Type B pancreatic cell (in vitro differentiated cells): Measurements from ENCODE around the gene MED26. TPM values are rescaled to one million over a fixed set of nuclear protein-coding genes. Genes with fewer than 3 reads are reported as not detected.
"Not testable (repeated sequence)": the region's sequence is repeated elsewhere in the genome, so short reads cannot be mapped to it uniquely, and the experiment has no call there.

Source experiments
- DNase-seq: peaks from one replicate; pipeline ENCODE4 v3.0.0; 2021; ENCODE audit warnings: mixed read lengths; ENCODE audit not compliant: unreplicated experiment; ENCODE audit errors: extremely low spot score
- H3K27ac Mint-ChIP-seq: 2 replicates; pipeline ENCODE4 v1.8.0; 2021; ENCODE audit warnings: mild to moderate bottlenecking, mixed read lengths
- H3K27me3 Mint-ChIP-seq: 2 replicates; pipeline ENCODE4 v1.8.0; 2021; ENCODE audit warnings: mixed read lengths
- H3K36me3 Mint-ChIP-seq: 2 replicates; pipeline ENCODE4 v1.8.0; 2021; ENCODE audit warnings: mixed read lengths
- H3K4me1 Mint-ChIP-seq: one replicate; pipeline ENCODE4 v1.8.0; 2021; ENCODE audit warnings: mixed read lengths; ENCODE audit not compliant: unreplicated experiment
- H3K4me3 Mint-ChIP-seq: 2 replicates; pipeline ENCODE4 v1.8.0; 2021; ENCODE audit warnings: mild to moderate bottlenecking, mixed read lengths
- H3K9me3 Mint-ChIP-seq: 2 replicates; pipeline ENCODE4 v1.8.0; 2021; ENCODE audit warnings: mixed read lengths
- total RNA-seq: library from RNA; stranded (reverse); gene quantifications from 2 replicates; pipeline ENCODE4 v1.2.1, GENCODE V29; 2021; ENCODE audit warnings: low replicate concordance
- TF ChIP-seq, protein P1 (sequence below): fragments of 200-600 bp; sonication (generic); conservative IDR thresholded peaks from 2 replicates; pipeline ENCODE4 v1.5.0; 2021; ENCODE audit warnings: antibody characterized with exemption, mild to moderate bottlenecking

Gene MED26
- total RNA-seq, 1 donor from 2014 or later: 12.5 TPM

DNA sequence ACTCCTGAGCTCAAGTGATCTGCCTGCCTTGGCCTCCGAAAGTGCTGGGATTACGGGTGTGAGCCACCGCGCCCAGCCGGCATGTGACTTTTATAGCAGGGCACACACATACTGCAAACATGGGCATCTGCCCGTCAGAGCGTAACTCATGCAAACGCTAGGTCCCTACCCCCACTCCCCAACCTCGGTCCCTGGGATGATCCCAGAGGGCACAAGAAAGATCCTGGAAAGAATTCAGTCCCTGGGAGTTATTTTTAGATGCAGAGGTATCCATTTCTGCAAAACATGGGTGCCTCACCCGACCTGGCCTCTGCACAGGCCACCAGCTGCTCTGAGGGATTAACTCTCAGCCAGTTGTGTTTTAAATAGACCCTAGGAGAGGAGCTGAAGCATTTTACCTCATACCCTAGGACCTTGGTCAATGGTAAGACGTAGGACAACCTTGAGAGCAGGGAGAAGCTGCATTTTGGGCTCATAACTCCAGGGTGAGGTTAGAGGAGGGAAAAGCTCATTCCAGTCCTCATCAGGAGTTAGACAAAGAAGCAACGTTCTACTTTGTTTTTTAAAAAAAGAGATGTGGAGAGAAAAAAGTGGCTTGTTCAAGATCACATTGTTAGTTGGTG lies 43.8 kb upstream of the MED26 start:
- H3K27me3 Mint-ChIP-seq: no peaks in the 10 kb centered on the region
- H3K4me3 Mint-ChIP-seq: no peak overlapping the region
- no peak overlapping the region for H3K27ac Mint-ChIP-seq
- H3K36me3 Mint-ChIP-seq: no peaks in the 10 kb centered on the region
- DNase-seq: no peak
- TF ChIP-seq, protein P1, sequence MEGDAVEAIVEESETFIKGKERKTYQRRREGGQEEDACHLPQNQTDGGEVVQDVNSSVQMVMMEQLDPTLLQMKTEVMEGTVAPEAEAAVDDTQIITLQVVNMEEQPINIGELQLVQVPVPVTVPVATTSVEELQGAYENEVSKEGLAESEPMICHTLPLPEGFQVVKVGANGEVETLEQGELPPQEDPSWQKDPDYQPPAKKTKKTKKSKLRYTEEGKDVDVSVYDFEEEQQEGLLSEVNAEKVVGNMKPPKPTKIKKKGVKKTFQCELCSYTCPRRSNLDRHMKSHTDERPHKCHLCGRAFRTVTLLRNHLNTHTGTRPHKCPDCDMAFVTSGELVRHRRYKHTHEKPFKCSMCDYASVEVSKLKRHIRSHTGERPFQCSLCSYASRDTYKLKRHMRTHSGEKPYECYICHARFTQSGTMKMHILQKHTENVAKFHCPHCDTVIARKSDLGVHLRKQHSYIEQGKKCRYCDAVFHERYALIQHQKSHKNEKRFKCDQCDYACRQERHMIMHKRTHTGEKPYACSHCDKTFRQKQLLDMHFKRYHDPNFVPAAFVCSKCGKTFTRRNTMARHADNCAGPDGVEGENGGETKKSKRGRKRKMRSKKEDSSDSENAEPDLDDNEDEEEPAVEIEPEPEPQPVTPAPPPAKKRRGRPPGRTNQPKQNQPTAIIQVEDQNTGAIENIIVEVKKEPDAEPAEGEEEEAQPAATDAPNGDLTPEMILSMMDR: no peak
- H3K9me3 Mint-ChIP-seq: no peaks in the 10 kb centered on the region
- H3K4me1 Mint-ChIP-seq: peaks cover 5% of the 10 kb centered on the region

DNA sequence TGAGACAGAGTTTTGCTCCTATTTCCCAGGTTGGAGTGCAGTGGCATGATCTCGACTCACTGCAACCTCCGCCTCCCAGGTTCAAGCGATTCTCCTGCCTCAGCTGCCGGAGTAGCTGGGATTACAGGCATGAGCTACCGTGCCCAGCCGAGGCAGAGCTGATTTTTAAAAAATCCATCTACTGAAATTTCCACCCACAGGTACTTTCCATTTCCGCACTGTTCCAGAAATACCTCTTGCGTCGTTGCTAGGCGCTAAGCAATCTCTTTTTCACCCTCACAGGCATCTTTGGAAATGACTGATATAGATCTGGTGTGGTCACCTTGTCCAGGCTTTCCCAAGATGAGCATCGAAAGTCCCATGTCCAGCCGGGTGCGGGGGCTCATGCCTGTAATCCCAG lies 42.3 kb upstream of the MED26 start:
- Mint-ChIP-seq H3K27me3 (no peaks in the 10 kb centered on the region), H3K4me1 (no peaks in the 10 kb centered on the region), H3K4me3 (no peak overlapping the region), H3K9me3 (no peaks in the 10 kb centered on the region), H3K27ac (no peak overlapping the region), H3K36me3 (no peaks in the 10 kb centered on the region)
- DNase-seq: no peak
- TF ChIP-seq, protein P1: no peak

DNA sequence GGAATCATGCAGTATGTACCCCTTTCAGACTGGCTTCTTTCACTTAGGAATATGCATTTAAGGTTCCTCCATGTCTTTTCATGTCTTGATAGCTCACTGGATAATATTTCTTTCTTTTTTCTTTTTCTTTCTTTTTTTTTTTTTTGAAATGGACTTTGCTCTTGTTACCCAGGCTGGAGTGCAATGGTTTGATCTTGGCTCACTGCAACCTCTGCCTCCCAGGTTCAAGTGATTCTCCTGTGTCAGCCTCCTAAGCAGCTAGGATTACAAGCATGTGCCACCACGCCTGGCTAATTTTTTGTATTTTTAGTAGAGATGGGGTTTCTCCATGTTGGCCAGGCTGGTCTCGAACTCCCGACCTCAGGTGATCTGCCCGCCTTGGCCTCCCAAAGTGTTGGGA lies 40.7 kb upstream of the MED26 start:
- H3K4me3 Mint-ChIP-seq, H3K27ac Mint-ChIP-seq, H3K36me3 Mint-ChIP-seq, DNase-seq, H3K27me3 Mint-ChIP-seq, H3K4me1 Mint-ChIP-seq, H3K9me3 Mint-ChIP-seq: not testable (repeated sequence)

DNA sequence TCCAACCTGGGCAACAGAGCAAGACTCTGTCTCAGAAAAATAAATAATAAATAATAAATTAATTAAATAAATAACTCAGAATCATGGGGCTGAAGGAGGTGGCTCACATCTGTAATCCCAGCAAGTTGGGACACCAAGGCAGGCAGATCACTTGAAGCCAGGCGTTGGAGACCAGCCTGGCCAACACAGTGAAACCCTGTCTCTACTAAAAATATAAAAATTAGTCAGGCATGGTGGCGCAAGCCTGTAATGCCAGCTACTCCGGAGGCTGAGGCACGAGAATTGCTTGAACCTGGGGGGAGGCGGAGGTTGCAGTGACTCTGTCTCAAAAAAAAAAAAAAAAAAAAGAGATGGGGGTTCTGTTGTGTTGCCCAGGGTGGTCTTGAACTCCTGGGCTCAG lies 40.2 kb upstream of the MED26 start:
- TF ChIP-seq, protein P1: no peak
- Mint-ChIP-seq H3K9me3 (no peaks in the 10 kb centered on the region), H3K36me3 (no peaks in the 10 kb centered on the region), H3K27ac (no peak overlapping the region), H3K4me1 (no peaks in the 10 kb centered on the region), H3K4me3 (no peak overlapping the region), H3K27me3 (no peaks in the 10 kb centered on the region)
- DNase-seq: no peak

DNA sequence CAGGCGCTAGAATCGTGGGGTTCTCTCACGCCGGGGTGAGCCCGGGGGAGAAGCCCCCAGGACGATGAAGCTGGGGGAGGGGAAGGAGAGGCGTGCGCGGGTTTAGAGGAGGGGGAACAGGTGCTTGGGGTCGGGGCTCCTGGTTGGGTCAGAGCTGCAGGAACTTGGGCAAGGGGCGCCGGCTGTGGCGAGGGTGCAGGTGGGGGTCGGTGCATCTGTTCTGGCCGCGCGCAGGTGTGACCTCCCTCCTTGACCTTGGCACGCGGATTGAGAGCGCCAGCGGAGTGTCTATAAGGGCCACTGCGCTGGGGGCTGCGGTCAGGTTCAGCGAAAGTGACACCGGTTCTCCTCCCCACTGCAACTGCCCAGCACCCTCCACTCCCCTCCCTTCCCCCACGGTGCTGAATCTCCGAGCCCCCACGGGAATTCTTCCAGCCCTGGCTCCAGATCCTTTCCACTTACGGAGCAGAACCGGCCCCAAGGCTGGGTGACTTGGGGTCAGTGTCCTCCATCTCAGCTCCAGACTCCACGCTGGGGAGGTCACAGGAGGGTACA lies 33.6 kb upstream of the MED26 start:
- H3K27ac Mint-ChIP-seq: peak overlapping the region; percentile 55
- DNase-seq: no peak

DNA sequence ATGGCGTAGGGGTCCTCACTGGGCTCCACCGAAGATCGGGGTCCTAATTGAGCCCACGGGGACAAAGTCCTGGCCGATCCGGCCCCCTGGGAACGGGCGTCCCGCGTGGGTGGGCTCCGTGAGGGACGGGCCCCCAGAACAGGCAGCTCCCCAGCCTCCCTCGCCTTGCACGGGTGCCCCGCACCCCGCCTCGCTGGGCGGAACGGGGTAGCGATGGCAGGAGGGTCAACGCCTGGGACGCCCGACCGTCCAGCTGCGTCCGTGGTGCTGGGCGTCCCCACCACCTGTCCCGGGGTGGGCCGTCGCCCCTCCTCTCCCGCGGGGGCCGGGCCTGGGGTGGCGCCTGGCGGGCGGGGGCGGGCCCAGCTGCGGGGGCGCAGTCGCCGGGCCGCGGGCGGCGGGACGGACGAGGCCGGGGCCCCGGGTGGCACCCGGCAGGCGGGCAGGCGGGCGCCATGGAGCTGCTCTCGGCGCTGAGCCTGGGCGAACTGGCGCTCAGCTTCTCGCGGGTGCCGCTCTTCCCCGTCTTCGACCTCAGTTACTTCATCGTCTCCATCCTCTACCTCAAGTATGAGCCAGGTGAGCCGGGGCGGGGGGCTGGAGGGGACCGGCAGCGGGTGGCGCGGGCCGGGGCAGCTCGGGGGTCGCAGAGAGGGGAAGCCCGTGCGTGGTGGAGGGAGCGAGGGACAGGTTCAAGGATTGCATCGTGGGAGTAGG lies 32.9 kb upstream of the MED26 start, which contains the start of gene TMEM38A:
TMEM38A (plus strand) TSS at position 377 of the 717 bp plus-strand sequence; CDS start at position 456, 79 bp downstream.
- Mint-ChIP-seq H3K9me3 (no peaks in the 10 kb centered on the region), H3K4me1 (peaks cover 9% of the 10 kb centered on the region), H3K4me3 (peak within 1 kb of the TSS; percentile 100), H3K27ac (peak within 1 kb of the TSS; percentile 98), H3K27me3 (no peaks in the 10 kb centered on the region), H3K36me3 (peaks cover 5% of the 10 kb centered on the region)
- TF ChIP-seq, protein P1: no peak
- DNase-seq: peak; percentile 71

More for the DNA sequence above, 33.6 kb upstream of the MED26 start:
- peaks cover 9% of the 10 kb centered on the region for H3K4me1 Mint-ChIP-seq
- peak overlapping the region; percentile 87 for H3K4me3 Mint-ChIP-seq
- H3K36me3 Mint-ChIP-seq: peaks cover 5% of the 10 kb centered on the region
- H3K27me3 Mint-ChIP-seq: no peaks in the 10 kb centered on the region
- TF ChIP-seq, protein P1: no peak
- no peaks in the 10 kb centered on the region for H3K9me3 Mint-ChIP-seq
